IPS-18c (cell line): Measurements from ENCODE around the gene GNA14.

Experiments
- H3K4me3 ChIP-seq: 2 replicates; pipeline ENCODE4 v1.7.0; 2013; ENCODE audit warnings: low read depth, mild to moderate bottlenecking, low read length, moderate library complexity; ENCODE audit not compliant: insufficient read depth
- H3K9me3 ChIP-seq: one replicate; pipeline ENCODE4 v1.6.1; 2013; ENCODE audit warnings: mild to moderate bottlenecking, low read length, moderate library complexity; ENCODE audit not compliant: control insufficient read depth, insufficient read depth

Gene GNA14

DNA sequence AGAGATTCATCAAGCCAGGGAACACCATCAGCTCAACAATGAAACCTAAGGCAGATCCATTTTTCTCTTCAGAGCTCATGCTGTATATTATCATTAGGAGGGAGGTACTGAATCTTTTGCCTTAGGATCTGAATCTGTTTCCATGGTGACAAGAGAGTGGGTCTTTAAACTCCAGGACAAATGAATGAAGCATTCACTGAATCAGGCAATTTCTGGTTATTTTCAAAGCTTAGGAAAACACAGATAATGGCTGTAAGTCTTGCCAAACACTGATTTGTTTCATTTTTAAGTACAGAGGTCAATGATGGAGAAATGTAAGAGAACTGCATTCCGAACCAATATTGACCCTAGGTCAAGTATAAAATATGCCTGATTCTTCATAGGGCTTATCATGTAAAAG is 84.9 kb downstream of the GNA14 start:
- Histone ChIP-seq H3K4me3 (no peak overlapping the region), H3K9me3 (no peaks in the 10 kb centered on the region)

DNA sequence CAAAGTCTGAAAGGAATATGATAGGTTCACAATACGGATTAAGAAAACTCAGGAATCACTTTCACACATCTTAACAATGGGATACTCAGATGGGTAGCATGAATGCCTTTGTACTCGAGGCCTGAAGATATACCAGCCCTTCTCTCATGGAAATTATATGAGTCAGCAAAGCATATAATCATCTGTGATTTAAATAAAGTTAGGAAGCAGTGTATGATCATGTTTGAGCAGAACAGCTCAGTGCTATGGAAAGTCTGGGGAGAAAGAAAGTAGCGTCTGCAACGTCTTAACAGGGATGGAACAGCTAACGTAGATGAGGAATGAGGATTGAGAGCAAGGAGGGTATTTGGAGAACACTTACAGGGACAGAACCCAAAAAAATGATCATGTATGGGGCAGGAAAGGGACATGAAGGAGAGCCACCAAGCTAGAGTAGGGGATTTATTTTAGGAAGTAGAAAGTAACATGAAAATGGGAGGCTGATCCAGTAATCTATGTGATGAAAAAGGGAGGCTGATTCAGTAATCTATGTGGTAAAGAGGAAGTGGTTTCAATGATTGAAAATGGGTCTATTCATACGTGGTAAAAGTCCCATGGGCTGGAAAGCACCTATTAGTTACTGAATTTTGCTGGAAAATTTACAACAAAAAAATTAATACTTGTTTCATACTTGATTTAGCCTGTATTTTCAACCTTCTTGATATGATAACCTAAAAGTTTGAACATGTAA is 85.9 kb downstream of the GNA14 start:
- H3K9me3 ChIP-seq: no peaks in the 10 kb centered on the region
- H3K4me3 ChIP-seq: no peak overlapping the region

DNA sequence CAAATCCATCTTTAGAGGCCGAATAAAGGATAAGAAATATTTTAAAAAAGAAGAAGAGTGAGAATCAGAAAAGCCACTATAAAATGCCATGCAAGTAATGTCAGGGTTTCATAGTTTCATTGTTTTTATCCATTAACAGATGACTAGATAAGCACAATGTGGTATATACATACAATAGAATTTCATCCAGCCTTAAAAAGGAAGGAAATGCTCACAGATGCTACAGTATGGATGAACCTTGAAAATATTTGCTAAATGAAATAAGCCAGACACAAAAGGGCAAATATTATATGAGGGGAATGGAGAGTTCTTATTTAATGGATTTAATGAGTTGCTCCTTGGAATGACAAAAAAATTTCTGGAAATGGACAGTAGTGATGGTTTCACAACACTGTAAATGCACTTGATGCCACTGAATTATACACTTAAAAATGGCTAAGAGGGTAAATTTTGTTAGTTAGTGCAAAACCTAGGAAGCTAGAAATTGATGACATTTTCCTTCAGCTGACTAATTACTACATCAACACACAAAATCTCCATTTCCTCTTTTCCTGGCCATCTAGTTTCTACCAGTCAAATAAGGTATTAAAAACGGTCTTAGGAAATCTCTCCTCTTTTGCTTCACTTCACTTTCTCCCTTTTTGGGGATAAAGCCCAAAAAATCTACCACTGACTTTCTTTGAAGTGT is 86.6 kb downstream of the GNA14 start:
- no peaks in the 10 kb centered on the region for H3K9me3 ChIP-seq
- H3K4me3 ChIP-seq: no peak overlapping the region

DNA sequence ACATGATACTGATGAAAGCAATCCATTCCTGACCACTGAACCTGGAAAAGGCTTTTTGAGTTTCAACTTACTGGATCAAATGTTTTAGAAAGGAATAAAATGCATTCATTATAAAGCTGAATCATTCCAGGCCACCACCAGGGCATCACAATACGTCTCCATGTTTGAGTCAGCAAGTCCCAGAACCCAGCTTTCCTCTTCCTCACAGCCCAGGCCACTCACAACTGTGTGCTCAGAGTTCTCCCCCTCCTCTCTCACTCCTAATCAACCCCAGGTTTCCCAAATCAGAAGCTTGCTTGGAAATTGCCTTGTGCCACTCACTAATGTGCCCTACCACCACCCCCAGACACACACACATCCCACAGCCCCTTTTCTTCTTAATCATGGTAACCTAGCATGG is 91.7 kb downstream of the GNA14 start:
- Histone ChIP-seq H3K4me3 (no peak overlapping the region), H3K9me3 (no peaks in the 10 kb centered on the region)

DNA sequence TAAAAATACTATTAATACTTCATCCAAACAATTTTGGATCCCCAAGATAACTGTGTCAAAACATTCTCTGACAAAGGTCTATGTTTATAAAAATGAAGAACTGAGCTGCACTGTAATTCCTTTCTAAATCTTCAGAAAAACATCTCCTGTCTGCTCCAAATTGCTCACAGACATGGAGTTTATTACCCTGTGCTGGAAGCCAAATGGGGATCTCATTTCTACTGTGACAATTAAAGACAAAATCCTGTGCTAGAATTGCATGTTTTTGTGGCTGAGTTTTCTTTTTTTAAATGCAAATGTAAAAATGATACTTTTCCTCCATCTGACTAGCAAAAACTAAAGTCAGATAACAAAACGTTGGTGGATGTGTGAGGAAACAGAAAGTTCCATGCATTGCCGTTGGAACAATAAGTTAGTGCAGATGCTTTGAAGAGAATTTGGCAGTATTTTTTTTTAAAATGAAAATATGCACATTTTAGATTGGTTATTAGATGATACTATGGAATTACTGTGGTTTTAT is 93.5 kb downstream of the GNA14 start:
- no peak overlapping the region for H3K4me3 ChIP-seq
- no peaks in the 10 kb centered on the region for H3K9me3 ChIP-seq

DNA sequence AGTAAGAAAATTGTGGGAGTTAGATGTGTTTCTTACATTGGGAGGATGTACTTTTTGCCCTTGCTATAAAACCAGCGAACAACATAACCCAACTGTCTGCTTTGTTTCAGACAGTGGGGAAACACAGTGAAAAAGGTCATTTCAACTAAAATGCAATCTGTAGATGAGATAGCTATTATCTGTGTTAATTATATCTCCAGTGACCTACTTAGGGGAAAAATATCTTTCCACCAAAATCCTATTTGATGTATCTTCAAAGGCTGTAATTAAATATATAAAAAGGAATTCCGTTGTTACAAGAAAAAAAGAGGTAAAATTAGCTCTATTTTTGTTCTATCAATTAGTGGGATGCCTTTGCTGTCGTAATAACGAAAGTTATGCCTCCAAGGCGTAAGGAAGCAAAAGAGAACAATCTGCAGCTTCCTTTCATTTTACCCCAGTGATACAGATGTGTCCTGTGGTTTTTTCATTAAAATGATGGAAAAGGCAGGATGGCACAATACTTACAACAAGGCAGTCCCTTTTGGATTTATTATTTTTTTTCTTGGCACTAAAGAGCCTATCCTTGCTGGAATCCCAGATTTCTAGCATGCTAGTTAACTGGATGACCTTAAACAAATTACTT is 100.9 kb downstream of the GNA14 start:
- H3K4me3 ChIP-seq: no peak overlapping the region
- H3K9me3 ChIP-seq: no peaks in the 10 kb centered on the region

DNA sequence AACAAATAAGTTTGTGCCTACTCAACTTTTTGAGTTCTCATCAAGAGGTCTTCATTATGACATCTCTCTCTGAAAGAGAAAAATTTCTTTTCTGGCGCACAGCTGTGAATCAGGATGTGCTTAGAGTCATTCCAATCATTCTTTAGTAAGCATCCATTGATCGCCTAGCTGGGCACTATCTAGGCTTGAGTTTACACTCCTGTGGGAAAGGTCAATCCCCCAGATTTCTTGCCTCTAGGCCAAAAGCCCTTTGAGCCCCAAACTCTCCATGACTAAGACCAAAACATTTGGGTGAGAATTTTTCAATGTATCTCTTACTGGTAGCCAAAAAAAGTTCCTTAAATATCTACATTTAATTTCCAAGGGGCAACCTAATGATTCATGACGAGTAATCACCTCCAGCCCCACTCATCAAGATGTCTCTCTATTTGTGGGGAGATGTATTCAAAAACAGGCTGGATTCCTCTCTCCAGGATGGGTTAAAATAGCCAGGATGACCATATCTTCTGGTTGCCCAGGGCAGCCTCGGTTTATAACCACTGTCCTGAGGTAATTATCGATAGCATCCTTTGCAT is 101.7 kb downstream of the GNA14 start:
- Histone ChIP-seq H3K4me3 (no peak overlapping the region), H3K9me3 (no peaks in the 10 kb centered on the region)

DNA sequence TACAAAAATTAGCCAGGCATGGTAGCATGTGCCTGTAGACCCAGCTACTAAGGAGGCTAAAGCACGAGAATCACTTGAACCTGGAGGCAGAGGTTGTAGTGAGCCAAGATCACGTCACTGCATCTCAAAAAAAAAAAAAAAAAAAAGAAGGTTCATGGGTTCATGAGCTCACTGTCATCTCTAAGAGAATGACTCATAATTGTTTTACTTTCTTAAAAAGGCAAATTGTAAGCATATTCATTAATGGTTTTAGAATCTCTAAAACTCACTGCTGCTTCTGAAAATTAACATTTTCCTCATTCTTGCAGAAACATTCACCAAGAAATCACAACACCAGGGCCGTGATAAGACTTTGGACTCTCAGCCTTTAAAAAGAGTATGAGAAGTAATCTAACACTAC is 103.6 kb downstream of the GNA14 start:
- Histone ChIP-seq H3K4me3 (no peak overlapping the region), H3K9me3 (no peaks in the 10 kb centered on the region)

DNA sequence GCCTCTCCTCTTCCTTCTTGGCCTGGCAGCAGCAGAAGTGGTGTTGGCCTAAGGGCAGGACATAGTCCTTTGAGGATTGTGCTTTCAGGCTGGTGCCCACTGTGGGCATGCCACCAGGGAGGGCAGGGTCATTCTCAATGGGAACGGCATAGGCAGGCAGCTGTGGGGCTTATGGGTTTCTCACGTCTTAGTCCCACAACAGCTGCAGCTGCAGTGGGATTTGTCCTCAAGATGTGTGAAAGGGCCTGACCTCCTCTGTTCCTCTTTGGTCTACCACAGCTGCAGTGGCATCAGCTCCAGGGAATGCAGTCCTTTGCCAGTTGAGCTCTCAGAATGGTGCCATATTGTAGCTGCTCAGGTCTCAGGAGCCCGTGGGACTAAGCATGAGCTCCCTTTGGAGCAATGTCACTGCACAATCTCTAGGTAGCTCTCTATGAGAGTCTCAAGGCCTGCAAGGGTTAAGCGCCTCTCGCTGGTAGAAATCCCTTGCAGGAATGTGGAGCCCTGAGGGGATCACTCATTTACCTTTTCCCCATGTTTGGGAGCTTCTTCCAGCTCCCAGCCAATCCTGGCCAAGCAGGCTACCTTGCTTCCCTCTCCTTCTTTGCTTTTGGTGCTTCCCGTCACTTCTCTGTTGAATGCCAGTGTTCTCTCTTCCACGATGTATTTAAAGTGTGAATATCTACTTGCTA is 104.8 kb downstream of the GNA14 start:
- Histone ChIP-seq H3K4me3 (no peak overlapping the region), H3K9me3 (no peaks in the 10 kb centered on the region)

DNA sequence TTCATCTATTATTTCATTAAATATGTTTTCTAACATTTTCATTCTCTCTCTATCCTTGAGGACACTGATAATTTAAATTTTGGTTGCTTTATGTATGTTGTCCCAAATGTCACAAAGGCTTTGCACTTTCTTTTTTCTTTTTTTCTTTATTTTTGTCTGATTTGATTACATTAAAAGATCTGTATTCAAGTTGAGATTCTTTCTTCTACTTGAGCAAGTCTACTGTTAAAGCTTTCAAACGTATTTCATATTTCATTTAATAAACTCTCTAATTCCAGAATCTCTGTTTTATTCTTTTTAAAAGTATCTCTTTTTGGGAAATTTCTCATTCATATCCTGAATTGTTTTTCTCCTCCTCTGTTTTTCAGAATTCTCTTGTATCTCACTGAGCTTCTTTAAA is 106.5 kb downstream of the GNA14 start:
- no peak overlapping the region for H3K4me3 ChIP-seq
- no peaks in the 10 kb centered on the region for H3K9me3 ChIP-seq

DNA sequence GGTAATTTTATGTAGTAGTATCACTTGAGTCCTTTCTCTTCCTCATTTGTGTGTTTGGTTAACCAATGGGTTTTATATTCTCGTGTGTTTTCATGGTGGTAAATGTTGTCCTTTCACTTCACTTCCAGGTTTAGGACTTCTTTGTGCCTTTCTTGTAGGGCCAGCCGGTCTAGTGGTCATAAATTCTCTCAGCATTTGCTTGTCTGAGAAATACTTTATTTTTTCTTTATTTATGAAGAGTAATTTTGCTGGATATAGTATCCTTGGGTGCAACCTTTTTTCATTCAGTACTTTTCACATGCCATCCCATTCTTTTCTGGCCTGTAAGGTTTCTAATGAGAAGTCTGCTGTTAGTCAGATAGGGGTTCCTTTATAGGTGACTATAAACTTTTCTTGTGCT is 107.1 kb downstream of the GNA14 start:
- no peak overlapping the region for H3K4me3 ChIP-seq

DNA sequence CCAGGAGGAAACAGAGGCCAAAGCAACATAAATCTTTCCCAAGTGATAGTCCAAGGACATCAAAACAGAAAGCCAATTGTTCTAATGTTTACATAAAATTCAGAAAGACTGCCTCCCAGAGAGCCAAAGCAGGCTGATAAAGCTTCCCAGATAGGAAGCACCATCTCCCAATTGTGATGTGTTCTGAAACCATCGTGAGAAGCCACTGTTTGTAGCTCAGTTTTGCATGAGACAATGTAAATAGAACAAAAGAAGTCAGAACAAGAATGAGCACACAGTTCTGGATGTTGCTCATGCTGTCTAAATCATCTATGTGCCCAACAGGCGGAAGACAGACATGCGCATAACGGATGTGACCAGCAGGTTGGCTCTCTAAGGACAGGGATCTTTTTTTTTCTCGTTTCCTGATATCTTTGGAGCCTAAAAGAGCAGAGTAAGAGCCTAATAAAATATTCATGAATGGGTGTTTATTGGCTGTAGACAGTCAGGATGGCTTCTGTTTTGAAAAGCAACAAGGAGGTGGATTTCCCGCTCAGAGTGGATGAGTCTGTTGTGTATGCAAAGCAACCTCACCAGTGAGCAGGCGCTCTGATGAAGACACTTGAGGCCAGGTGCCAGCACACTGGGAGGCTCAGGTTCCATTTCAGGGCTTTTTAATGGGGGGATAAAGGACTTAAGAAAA is 113.6 kb downstream of the GNA14 start:
- no peak overlapping the region; the same call in 1 of the 2 replicates for H3K4me3 ChIP-seq
- H3K9me3 ChIP-seq: no peaks in the 10 kb centered on the region

More for the DNA sequence above, 107.1 kb downstream of the GNA14 start:
- H3K9me3 ChIP-seq: no peaks in the 10 kb centered on the region

DNA sequence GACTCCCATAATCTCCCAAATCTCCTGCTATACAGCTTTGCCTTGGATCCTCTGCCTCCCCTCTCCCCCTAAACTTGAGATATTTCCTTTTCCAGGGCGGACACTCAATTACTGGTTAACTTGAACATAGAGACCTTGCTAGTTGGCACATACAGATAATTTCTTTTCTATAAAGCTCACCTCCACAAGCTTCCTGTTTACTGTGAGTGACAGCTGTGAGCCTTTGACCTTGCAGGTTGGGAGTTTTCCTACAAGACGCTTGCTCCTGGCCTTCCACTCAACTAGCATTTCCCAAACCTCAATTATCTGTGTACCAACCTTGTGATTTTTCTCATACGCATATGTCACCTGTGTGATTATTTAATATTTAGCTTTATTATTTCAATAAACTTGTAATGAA is 114.5 kb downstream of the GNA14 start:
- Histone ChIP-seq H3K9me3 (no peaks in the 10 kb centered on the region), H3K4me3 (no peak overlapping the region)

DNA sequence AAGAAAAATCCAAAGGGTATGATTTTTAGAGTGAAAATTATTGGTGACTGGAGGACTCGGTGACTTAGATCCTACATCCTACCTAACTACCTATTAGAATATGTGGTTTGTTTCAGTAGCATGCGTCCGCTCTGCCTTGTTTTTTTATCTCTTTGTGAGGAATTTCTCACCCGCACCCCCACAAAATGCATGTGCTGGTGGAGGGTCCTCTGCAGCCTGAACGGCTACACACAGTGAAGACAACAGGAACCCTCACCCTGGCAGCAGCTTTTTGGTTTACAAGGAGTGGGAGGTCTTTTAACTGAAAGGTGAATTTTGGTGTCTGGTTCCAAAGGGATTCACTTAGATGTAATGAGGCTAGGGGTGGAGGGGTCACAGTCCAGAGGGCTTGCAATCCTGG is 115.5 kb downstream of the GNA14 start:
- Histone ChIP-seq H3K9me3 (no peaks in the 10 kb centered on the region), H3K4me3 (no peak overlapping the region)

DNA sequence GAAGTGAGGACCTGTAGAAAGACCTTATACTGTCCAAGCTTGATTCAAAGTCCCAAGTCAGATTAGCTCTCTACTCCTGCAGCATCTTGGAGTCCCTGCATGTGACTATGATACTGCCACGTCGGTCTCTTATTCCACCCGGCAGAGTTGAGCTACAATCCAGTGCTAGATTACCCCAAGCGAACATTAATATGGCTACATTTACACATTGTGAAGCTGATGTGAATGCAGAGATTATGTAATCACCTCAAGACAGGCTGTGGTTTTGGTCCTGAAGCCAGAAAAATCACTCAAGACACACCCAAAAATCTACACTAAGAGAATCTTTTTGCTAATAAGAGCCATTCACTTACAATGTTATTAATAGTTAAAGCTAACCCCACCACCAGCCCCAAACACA is 116.7 kb downstream of the GNA14 start:
- H3K4me3 ChIP-seq: no peak overlapping the region
- no peaks in the 10 kb centered on the region for H3K9me3 ChIP-seq

DNA sequence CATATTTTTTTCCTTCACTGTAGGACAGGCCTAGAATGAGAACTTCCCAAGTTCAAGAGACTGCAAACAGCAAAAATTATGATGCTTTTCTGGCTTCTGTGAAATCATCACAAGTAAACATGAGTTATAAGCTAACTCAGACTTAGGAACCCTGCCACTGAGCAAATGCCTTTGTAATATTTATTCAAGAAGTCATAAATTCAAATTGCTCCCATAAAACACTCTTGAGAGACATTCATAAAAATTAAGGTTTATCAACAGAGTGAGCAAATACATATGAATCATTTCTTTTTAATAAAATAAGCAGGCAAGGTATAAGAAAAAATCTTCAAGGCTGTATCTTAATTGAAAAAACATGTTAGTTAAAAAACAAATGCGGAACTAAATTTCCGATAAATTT is 124.2 kb downstream of the GNA14 start:
- no peaks in the 10 kb centered on the region for H3K9me3 ChIP-seq
- H3K4me3 ChIP-seq: no peak overlapping the region

DNA sequence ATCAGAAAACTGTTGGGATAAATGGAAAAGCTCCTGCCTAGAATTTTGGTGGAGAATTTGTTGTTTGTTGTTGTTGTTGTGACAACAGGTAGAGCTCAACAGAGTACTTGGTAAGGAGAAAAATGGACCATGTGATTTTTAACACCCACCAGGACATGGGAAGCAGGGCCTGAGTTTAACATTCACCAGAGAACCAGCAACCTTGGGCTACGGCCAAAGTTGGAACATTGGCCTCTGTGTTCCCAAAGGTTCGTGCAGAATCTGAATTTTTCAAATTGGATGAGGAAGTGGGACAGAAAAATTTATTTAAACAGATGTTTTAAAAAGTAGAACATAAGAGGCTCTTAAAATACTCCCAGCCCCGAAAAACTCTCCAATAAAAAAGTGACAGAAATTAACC is 127.0 kb downstream of the GNA14 start:
- H3K4me3 ChIP-seq: no peak overlapping the region
- no peaks in the 10 kb centered on the region for H3K9me3 ChIP-seq
